GM18520 (cell line): ENCODE measurements around the gene MFN2.

Source experiments
- ATAC-seq: cut with Tn5 transposase; IDR thresholded peaks from one replicate; pipeline ENCODE4 v1.9.1; 2021; ENCODE audit not compliant: unreplicated experiment

The MFN2 gene

DNA sequence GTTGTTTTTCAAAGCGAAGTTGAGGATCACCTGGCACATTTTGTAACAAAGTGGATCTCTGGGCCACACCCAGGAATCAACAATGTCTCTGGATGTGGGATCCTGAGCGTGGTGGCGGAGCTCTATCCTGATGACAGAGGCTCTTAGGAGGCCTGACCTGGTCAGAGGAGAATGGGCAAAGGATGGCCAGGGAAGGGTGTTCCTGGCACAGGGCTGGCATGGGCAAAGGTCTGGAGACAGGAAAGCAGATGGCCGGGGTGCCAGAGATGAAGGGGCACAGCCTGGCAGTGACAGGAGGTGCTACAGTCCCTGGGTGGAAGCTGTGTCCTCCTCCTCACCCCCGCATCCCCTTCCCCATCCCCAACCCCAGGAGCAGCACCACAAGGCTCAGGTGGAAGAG is 20.0 kb upstream of the MFN2 start:
- ATAC-seq = no peak

GRCh38 chr1:11960715-11961114 is 19.5 kb upstream of the MFN2 start:
- ATAC-seq = no peak

- no peak for ATAC-seq
Observed at GRCh38 chr1:11961230-11961629, 19.0 kb upstream of the MFN2 start.

DNA sequence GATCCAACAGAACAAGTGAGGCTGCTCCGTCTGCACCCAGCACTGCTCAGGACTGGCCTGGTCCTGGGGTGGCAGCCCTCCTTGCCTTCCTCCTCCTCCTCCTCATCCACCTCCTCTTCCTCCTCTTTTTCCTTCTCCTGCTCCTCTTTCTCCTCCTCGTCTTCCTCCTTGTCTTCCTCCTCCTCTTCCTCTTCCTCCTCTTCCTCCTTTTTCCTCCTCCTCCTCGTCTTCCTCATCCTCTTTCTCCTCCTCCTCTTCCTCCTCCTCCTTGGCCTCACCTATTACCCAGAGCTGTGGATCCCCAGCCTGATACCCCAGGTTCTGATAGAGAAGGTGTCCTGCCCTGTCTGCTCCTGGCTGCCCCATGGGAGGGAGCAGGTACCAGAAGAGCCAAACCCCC is 16.6 kb upstream of the MFN2 start:
- no peak for ATAC-seq

DNA sequence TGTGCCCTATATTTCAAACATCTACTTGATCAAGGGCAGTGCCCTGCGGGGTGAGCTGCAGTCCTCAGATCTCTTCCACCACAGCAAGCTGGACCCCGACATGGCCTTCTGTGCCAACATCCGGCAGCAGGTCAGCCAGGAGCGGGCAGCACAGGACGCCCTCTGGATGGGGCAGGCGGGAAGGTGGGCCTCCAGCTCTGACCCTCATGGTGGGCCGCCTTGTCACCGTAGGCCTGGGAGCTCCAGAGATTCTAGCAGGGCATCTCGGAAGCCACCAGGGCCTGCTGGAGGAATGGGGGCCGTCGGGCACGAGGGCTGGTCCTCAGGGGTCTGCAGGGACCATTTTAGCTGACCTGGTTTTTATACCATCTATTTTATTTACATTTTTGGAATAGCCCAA is 15.6 kb upstream of the MFN2 start:
- no peak for ATAC-seq

DNA sequence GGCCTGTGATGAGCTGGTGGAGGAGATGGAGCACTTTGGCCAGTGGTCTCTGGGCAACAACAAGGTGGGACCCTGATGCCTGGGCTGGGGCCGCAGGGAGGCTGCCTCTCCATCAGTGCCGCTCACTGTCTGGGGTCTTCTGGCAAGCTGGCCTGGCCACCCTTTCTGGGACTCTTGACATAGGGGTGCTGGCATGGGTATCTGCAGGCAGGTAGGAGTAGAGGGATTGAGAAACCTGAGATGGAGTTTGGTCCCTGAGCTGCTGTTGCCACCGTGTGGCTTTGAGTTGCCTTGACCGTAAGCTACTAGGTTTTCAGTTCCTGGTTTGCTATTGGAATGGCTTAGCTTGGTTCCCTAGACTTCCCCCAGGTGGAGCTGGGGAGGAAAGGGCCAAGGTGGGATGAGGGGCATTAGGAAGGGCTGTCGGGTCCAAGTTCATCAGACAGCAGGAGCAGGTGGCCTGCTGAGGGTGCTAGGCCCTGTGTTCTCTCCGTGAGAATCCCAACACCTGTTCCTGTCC is 13.2 kb upstream of the MFN2 start:
- no peak for ATAC-seq

DNA sequence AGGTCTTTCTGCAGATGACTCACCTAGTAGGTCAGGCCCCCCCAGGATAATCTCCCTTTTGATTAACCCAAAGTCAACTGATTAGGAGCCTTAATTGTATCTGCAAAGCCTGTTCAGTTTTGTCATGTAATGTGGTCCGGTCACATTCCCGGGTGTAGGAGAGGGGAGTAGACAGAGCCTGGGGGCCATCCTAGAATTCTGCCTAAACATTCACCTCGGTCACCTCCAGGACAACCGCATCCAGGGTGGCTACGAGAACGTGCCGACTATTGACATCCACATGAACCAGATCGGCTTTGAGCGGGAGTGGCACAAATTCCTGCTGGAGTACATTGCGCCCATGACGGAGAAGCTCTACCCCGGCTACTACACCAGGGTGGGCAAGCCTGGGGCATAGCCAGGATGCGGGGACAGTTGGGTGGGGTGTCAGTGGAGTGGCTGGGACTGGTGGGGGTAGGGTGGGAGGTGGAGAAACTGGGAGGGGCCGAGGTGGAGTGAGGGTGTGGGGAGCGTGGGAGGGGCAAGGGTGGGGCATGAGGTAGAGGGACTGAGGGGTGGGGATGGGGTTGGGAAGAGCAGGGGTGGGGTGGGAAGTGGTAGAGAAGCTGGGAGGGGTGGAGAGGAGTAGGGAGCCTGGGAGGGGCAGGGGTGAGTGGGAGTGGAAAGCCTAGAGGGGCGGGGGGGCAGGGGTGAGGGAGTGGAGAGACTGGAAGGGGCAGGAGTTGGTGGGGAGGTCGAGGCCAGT is 9.6 kb upstream of the MFN2 start:
- no peak for ATAC-seq

DNA sequence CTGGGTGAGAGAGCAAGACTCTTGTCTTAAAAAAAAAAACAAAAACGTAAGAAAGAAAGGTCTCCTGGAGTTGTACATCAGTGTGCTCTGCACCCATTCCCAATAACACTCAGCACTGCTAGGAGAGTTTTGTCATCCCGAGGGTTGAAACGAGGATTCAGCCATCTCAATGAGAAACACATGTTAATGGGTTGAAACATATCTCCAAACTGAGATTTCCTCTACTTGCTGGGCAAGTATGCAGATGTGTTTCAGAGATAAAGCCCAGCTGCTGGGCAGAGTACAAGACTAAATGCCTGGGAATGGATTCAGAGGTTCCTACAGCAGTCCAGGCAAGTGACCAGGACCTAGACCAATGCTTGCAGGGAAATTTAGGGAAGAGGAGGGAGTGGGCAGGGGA is 2.6 kb upstream of the MFN2 start:
- ATAC-seq = no peak

DNA sequence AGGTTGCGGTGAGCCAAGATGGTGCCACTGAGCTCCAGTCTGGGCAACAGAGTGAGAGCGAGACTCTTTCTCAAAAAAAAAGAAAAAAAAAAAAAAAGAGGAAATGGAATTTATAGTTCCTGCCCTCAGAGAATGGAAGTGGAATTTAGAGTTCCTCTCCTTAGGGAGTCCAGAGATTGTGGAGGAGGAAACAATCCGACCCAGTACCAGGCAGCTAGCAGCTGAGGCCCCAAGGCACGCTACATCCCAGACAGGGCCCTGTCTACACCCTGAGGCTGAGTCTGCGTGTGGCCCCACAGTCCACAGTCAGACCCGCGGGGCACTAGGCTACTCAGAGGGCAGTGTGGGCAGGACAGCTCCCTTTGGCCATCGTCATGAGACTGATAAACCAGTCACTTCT is 1.9 kb upstream of the MFN2 start:
- ATAC-seq = no peak

DNA sequence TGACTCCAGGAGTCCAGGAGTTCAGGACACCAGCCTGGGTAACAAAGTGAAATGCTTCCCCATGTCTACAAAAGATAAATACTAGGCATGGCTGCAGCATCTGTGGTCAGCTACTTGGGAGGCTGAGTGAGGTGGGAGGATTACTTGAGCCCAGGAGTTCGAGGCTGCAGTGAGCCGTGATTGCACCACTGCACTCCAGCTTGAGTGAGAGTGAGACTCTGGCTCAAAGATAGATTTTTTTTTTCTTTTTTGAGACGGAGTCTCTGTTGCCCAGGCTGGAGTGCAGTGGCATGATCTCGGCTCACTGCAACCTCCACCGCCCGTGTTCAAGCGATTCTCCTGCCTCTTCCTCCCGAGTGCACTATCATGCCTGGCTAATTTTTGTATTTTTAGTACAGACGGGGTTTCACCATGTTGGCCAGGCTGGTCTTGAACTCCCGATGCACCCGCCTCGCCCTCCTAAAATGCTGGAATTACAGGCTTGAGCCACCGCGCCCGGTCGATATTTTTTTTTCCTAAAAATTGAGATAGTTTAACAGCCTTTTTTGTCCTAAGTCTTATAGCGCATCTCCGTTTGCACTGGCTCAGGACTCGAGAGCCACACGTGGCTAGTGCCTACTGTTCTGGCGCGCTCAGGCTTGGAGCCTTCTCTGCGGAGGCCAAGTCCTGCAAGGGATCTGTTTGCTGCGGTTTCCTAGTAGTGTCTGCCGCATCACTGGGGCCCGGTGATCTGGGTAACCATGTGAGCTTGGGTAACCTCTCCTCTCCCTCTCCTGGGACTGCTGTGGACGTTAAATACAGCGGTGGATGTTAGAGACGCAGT is 1.0 kb upstream of the MFN2 start:
- ATAC-seq = no peak

DNA sequence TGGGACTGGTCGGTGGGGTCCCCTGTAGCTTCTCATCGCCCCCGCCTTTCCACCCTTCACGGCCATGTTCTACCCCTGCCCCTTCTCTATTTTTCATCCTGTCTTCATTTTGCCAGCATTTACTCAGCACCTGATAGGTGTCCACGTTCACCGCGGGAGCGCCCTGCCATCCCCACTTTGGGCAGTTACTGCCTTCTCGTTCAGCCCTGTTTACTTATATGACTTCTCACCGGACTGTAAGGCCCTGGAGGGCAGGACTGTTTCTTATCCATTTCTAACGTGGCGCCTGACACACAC is 380 bp downstream of the MFN2 start:
- no peak for ATAC-seq

- no peak for ATAC-seq
Observed at GRCh38 chr1:11981378-11982009, 1.2 kb downstream of the MFN2 start.

- no peak for ATAC-seq
Observed at GRCh38 chr1:11982010-11982392, 1.8 kb downstream of the MFN2 start.

DNA sequence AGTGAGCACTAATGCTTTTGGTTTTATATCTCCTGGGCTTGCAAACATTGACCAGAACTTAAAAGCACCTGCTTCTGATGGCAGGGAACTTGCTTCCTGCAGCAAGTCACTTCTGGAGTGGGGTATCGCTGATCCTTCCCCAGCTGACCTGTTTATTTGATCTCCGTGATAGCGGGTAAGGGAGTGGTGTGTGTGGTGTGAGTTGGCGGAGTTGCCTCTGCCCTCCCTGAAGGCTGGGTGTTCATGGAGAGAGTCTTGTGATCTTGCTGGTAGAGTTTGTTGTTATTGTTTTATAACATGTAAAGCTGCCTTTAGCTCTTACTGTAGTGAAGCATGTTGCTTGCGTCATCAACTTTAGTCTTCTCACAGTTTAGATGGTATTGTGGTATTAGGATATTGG is 3.9 kb downstream of the MFN2 start:
- ATAC-seq = no peak

- ATAC-seq = no peak
Observed at GRCh38 chr1:11984576-11984975, 4.3 kb downstream of the MFN2 start.

DNA sequence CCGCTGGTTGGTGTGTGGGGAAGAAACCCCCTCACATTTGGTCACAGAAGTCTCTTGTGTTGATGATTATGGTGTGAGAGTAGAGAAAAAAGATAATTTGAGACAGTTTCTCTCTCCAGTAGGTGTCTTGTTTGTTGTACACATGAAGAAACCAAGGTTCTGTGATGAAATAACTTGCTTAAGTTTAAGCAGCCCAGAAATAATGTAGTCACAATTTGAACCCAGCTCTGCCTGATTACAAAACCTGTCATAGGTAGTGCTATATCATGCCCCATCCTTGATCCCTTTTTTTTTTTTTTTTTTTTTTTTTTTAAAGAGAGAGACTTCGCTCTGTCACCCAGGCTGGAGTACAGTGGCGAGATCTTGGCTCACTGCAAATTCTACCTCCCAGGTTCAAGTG is 4.9 kb downstream of the MFN2 start:
- no peak for ATAC-seq

DNA sequence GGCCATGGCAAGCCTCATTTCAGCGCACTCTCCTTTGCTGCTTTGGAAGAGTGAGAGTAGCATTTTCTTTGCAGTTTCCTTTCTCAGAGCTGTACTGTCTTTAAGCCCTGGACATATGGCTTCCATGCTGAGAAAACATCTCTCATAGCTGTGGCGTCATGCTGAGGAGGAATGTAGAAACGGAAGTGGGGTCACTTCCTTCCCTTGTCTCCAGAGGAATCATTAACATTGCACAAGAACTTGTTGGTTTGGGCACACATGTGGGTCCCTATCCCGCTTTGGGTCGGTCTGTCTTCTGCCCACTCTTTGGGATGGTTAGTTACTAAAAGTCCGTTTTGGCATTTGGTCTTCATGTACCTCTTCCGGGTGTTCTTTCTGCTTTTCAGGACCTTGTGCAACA is 5.6 kb downstream of the MFN2 start:
- no peak for ATAC-seq

- ATAC-seq = no peak
Observed at GRCh38 chr1:11989669-11990068, 9.4 kb downstream of the MFN2 start.

DNA sequence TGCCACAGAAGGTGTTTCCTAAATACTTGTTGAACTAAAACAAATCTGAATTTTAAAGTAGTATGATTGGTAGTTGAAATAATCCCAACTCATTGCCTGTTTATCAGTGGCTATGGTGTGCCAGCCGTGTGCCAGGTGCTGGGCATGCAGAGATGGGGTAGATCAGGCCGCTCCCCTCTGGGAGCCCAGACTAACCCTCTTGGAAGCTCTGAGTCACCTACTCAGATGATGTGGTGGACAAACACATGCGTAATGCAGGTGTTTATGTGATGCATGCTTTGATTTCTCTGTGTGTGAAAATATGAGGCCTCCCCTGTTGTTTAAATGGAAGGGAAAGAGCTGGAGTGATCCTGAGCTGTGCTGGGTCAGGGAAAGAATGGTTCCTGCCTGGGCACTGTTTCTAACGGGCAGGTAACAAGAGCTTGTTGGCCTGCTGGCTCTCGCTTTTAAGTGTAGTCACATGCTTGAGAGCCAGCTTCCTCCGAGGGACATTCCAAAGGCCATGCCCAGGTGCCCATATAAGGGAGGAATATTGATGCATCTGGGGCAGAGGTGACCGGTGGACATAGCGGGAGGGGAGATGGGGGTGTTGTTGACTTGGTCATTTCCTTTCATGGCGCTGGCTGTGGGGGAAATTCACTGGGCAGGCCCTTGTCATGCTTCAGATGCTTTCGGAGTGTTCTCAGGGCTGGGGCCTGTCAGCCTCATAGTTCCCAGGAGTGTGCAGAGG is 10.2 kb downstream of the MFN2 start:
- ATAC-seq = no peak

DNA sequence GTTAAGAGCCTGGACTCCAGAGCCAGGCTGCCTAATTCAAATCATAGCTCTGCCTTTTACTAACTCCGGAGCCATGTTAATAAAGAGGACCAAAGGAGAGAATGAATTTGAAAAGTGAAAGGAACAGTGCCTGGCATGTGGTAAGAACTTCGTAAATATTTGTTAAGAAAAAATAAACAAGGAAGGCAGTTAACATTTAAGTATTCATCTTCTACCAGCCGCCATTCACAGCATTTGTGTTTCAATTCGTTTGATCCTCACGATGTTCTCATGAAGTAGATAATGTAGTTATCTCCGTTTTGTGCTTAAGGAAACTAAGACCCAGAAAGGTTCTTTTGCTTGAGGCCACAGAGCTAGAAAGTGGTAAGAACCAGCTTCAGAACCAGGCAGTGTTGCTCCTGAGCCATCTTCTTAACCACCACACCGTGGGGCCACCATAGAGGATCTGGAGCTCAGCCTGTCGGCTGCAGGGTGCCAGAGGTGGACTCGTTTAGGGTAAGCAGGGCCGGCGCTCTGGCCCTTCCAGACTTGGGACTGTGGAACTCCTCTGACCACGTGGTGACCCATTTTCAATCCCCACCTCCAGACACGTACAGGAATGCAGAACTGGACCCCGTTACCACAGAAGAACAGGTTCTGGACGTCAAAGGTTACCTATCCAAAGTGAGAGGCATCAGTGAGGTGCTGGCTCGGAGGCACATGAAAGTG is 11.9 kb downstream of the MFN2 start:
- no peak for ATAC-seq
